Calu3 (cell line): ENCODE measurements around the gene AP1M1. TPM values are rescaled to one million over a fixed set of nuclear protein-coding genes. Genes with fewer than 3 reads are reported as not detected.

Source experiments
- BruUV-seq: library from RNA; stranded (reverse); fragments of 400-500 nt; replicated peaks from 2 replicates; lab custom pipeline; 2021; lab: Mats Ljungman, UMichigan
- CTCF ChIA-PET: fragments of 300-600 bp; sonication (Branson Sonifier 250); formaldehyde crosslinking; loops from one replicate; lab custom pipeline; 2022; ENCODE audit warnings: antibody characterized with exemption; lab: Charles Lee
- DNase-seq: peaks from one replicate; pipeline ENCODE4 v3.0.0; 2022
- H3K27ac Mint-ChIP-seq: one replicate; pipeline ENCODE4 v1.8.0; 2022; ENCODE audit warnings: mixed read lengths; ENCODE audit not compliant: unreplicated experiment
- H3K27me3 Mint-ChIP-seq: one replicate; pipeline ENCODE4 v1.8.0; 2022; ENCODE audit warnings: mixed read lengths; ENCODE audit not compliant: unreplicated experiment
- H3K36me3 Mint-ChIP-seq: one replicate; pipeline ENCODE4 v1.8.0; 2022; ENCODE audit warnings: mild to moderate bottlenecking, moderate library complexity, mixed read lengths; ENCODE audit not compliant: insufficient read depth, unreplicated experiment
- H3K4me1 Mint-ChIP-seq: one replicate; pipeline ENCODE4 v1.8.0; 2022; ENCODE audit warnings: mild to moderate bottlenecking, low read depth, mixed read lengths; ENCODE audit not compliant: unreplicated experiment
- H3K4me3 Mint-ChIP-seq: one replicate; pipeline ENCODE4 v1.8.0; 2022; ENCODE audit warnings: mild to moderate bottlenecking, low read depth, moderate library complexity, mixed read lengths; ENCODE audit not compliant: unreplicated experiment
- H3K9me3 Mint-ChIP-seq: one replicate; pipeline ENCODE4 v1.8.0; 2022; ENCODE audit warnings: low read depth, mixed read lengths; ENCODE audit not compliant: unreplicated experiment
- CTCF ChIP-seq: fragments of 200-600 bp; IDR thresholded peaks from one replicate; pipeline ENCODE4 v1.8.0; 2022; ENCODE audit warnings: antibody characterized with exemption; ENCODE audit not compliant: unreplicated experiment
- intact Hi-C: fragments of 100-400 bp; cut with micrococcal nuclease; formaldehyde crosslinking; loops from one replicate; pipeline ENCODE4 v1.10.0; 2022; ENCODE audit not compliant: unreplicated experiment
- total RNA-seq: library from RNA; stranded (reverse); gene quantifications from 2 replicates; pipeline ENCODE4 v1.2.3, GENCODE V29; 2022

The AP1M1 gene
- total RNA-seq, 1 experiment from 2014 or later = 31.5 TPM

- H3K27ac Mint-ChIP-seq = peak overlapping the region; percentile 99
- H3K9me3 Mint-ChIP-seq = no peaks in the 10 kb centered on the region
- no TSS peak for BruUV-seq
- peak; percentile 27 for DNase-seq
- H3K36me3 Mint-ChIP-seq = peaks cover 47% of the 10 kb centered on the region
- intact Hi-C loops = loop anchor here (10.0 kb wide), 2 partner anchors 71 to 351 kb away; partner anchors contain the start of gene RAB8A
- peak; percentile 19 for TF ChIP-seq CTCF
- H3K4me3 Mint-ChIP-seq = peak overlapping the region; percentile 100
- CTCF ChIA-PET = interaction anchor here (0.5 to 1.6 kb wide), 12 partner anchors 12 to 373 kb away, joined by 3 to 11 read pairs (median 3); partner anchors contain the start of genes AP1M1 and RAB8A
- no peaks in the 10 kb centered on the region for H3K4me1 Mint-ChIP-seq
- no peaks in the 10 kb centered on the region for H3K27me3 Mint-ChIP-seq
Observed at GRCh38 chr19:16185768-16186123, 12.0 kb upstream of the AP1M1 start.

GRCh38 chr19:16188521-16188920, 9.2 kb upstream of the AP1M1 start:
- BruUV-seq = no TSS peak
- H3K4me3 Mint-ChIP-seq = no peak overlapping the region
- no peaks in the 10 kb centered on the region for H3K4me1 Mint-ChIP-seq
- H3K27ac Mint-ChIP-seq = no peak overlapping the region
- no peak for TF ChIP-seq CTCF
- intact Hi-C loops = loop anchor here (10.0 kb wide), 2 partner anchors 74 to 354 kb away; partner anchors contain the start of gene RAB8A
- peaks cover 41% of the 10 kb centered on the region for H3K36me3 Mint-ChIP-seq
- no peaks in the 10 kb centered on the region for H3K27me3 Mint-ChIP-seq
- CTCF ChIA-PET = no interaction called here
- no peak for DNase-seq
- H3K9me3 Mint-ChIP-seq = no peaks in the 10 kb centered on the region

GRCh38 chr19:16190198-16190597, 7.5 kb upstream of the AP1M1 start:
- Mint-ChIP-seq H3K9me3 (no peaks in the 10 kb centered on the region), H3K36me3 (peaks cover 35% of the 10 kb centered on the region), H3K4me3 (no peak overlapping the region), H3K4me1 (no peaks in the 10 kb centered on the region), H3K27me3 (no peaks in the 10 kb centered on the region), H3K27ac (no peak overlapping the region)
- DNase-seq = no peak
- BruUV-seq = no TSS peak
- CTCF ChIA-PET = no interaction called here
- TF ChIP-seq CTCF = no peak
- intact Hi-C loops = no loop called here

- Mint-ChIP-seq H3K4me3 (no peak overlapping the region), H3K36me3 (peaks cover 30% of the 10 kb centered on the region), H3K27me3 (no peaks in the 10 kb centered on the region), H3K9me3 (no peaks in the 10 kb centered on the region), H3K27ac (no peak overlapping the region), H3K4me1 (no peaks in the 10 kb centered on the region)
- CTCF ChIA-PET = no interaction called here
- DNase-seq = no peak
- TF ChIP-seq CTCF = no peak
- BruUV-seq = no TSS peak
- intact Hi-C loops = no loop called here
Observed at GRCh38 chr19:16190736-16191135, 7.0 kb upstream of the AP1M1 start.
